HG02610 (cell line): ENCODE measurements around the gene VPS11.
"Not testable (repeated sequence)": the region's sequence is repeated elsewhere in the genome, so short reads cannot be mapped to it uniquely, and the experiment has no call there.

ENCODE experiments used
- ATAC-seq: cut with Tn5 transposase; IDR thresholded peaks from one replicate; pipeline ENCODE4 v1.9.1; 2021; ENCODE audit warnings: mild to moderate bottlenecking, moderate library complexity; ENCODE audit not compliant: unreplicated experiment

Gene VPS11

GRCh38 chr11:119067371-119068222, at the start of gene VPS11:
Gene VPS11, plus strand, starts transcription at chr11:119067818. Its CDS starts 6 bp downstream, at chr11:119067824.
- peak; percentile 92 for ATAC-seq

GRCh38 chr11:119018074-119018938, 49.3 kb upstream of the VPS11 start, which contains the start of the genes RPS25 and TRAPPC4:
Gene RPS25, minus strand, starts transcription at chr11:119018343. Its CDS starts 59 bp downstream, at chr11:119018284.
Gene TRAPPC4, plus strand, starts transcription at chr11:119018766. Its CDS starts 30 bp downstream, at chr11:119018796.
- ATAC-seq: peak; percentile 80

- ATAC-seq: no peak
Observed at GRCh38 chr11:119019996-119020395, 47.6 kb upstream of the VPS11 start.

- ATAC-seq: no peak
Observed at GRCh38 chr11:119021631-119022030, 46.0 kb upstream of the VPS11 start.

GRCh38 chr11:119023741-119024140, 43.9 kb upstream of the VPS11 start:
- no peak for ATAC-seq

GRCh38 chr11:119024430-119025098, 43.1 kb upstream of the VPS11 start:
- ATAC-seq: no peak

- ATAC-seq: no peak
Observed at GRCh38 chr11:119025099-119025473, 42.5 kb upstream of the VPS11 start.

- ATAC-seq: no peak
Observed at GRCh38 chr11:119025541-119025940, 42.1 kb upstream of the VPS11 start.

- ATAC-seq: no peak
Observed at GRCh38 chr11:119025978-119026766, 41.4 kb upstream of the VPS11 start.

- ATAC-seq: no peak
Observed at GRCh38 chr11:119026970-119027369, 40.6 kb upstream of the VPS11 start.

- no peak for ATAC-seq
Observed at GRCh38 chr11:119027561-119028345, 39.9 kb upstream of the VPS11 start.

- no peak for ATAC-seq
Observed at GRCh38 chr11:119028346-119029068, 39.1 kb upstream of the VPS11 start.

- ATAC-seq: no peak
Observed at GRCh38 chr11:119029069-119029339, 38.6 kb upstream of the VPS11 start.

GRCh38 chr11:119029340-119030028, 38.1 kb upstream of the VPS11 start:
- ATAC-seq: no peak

- ATAC-seq: no peak
Observed at GRCh38 chr11:119030029-119030328, 37.6 kb upstream of the VPS11 start.

- peak; percentile 87 for ATAC-seq
Observed at GRCh38 chr11:119030329-119031047, 37.1 kb upstream of the VPS11 start, which contains the start of gene SLC37A4. Gene SLC37A4, minus strand, starts transcription at chr11:119030877.

GRCh38 chr11:119031912-119032280, 35.7 kb upstream of the VPS11 start:
- no peak for ATAC-seq

- not testable (repeated sequence) for ATAC-seq
Observed at GRCh38 chr11:119033421-119033820, 34.2 kb upstream of the VPS11 start.
